ENCODE results near the gene WBP2. TPM values are rescaled to one million over a fixed set of nuclear protein-coding genes. Genes with fewer than 3 reads are reported as not detected.
A peak's percentile ranks its signal among the peaks of the same experiment; 100 is the strongest.

Gene WBP2
- total and polyA plus RNA-seq, 10 of the 15 experiments (the other 5 are each of a cell fraction or from before 2014, with no cell fraction given): 1.5 to 57.3 (median 27.5) TPM

DNA sequence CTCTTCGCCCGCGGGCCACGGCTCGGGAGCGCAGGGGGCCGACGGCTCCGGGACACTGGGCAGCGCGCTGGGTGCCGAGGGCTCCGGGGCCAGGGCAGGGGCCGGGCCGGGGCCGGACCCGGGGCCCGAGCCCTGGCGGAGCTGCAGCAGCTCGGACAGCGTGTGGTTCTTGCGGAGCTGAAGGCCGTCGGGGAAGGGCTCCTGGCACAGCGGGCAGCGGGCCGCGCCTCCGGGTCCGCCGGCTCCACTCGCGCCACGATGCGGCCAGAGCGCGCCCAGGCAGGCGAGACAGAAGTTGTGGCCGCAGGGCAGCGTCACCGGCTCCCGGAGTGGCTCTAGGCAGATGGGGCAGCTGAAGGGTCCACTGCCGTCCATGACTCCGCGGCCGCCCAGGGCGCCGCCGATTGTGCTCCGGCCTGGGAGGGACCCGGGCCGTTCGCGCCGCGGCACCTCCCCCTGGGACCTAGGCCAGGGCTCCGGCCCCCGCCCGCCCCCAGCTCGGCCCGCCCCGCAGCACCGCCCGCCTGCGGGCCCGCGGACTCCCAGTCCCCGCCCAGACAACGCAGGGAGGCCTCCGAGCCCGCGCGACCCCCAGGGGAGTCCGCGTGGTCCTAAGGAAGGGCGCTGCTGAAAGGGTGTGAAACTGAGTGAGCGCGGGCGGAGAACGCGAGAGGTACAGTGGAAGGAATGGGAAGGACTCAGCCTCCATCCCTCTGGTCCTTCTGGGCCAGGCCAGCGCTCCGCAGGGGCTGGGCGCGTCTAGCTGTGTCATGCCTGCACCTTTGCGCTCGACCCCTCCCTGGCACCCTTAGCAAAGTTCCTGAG lies 23.3 kb upstream of the WBP2 start, which contains the start of gene TRIM47 (continued):
- TF ChIP-seq NR2F1 (conservative IDR thresholded peaks at IDR 0.05) (0 out of 2 replicates have a peak, but pooled peaks have one; percentile 24), SUPT20H (IDR thresholded peaks at IDR 0.05; ENCODE audit: borderline replicate concordance, control insufficient read depth, low read depth, low read length) (no peak), IKZF1 (conservative IDR thresholded peaks at IDR 0.05) (peak; percentile 93), GATAD2B (conservative IDR thresholded peaks at IDR 0.05; ENCODE audit: low read depth) (peak; percentile 22; the same call in 1 of the 2 replicates)

DNA sequence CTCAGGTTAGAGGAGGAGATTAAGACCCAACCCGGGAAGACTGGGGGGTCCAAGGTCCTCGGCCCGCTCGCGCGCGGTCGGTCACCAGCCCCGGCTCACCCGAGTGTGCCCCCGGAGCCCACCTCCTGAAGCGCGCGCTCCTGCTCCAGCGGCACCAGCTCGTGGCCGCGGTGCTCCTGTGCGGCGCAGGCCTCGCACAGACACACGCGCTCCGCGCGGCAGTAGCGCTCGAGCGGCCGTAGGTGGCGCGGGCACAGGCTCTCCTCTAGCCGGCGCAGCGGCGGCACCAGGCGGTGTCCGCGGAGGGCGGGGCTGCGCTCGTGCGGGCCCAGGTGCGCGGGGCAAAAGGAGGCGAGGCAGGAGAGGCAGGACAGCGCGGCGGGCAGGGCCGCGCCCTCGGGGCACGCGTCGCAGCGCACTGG lies 22.6 kb upstream of the WBP2 start:
- CTCF ChIA-PET: interaction anchor here (0.6 to 7.9 kb wide), 13 partner anchors 13 to 603 kb away, joined by 3 to 81 read pairs (median 5); partner anchors contain the start of genes GALK1, TRIM65 and WBP2
- Histone ChIP-seq H3K4me3 (peak overlapping the region; percentile 29; the same call in 1 of the 2 replicates), H2AFZ (ENCODE audit: control insufficient read depth, low read depth, low read length) (peak overlapping the region; percentile 59), H3K27ac (ENCODE audit: control insufficient read depth, insufficient read depth) (no peak overlapping the region), H3K27me3 (replicated peaks in 1 of 2; ENCODE audit: control insufficient read depth in 2 of 2, insufficient read depth in 2 of 2, low read length in 1 of 2) (peaks cover 2% of the 10 kb centered on the region in 2 experiments), H3K4me1 (ENCODE audit: control insufficient read depth, insufficient read depth, low read length) (peaks cover 25% of the 10 kb centered on the region), H3K36me3 (ENCODE audit: control insufficient read depth in 2 of 2, insufficient read depth in 2 of 2, low read length in 1 of 2) (no peaks in the 10 kb centered on the region), H3K4me2 (ENCODE audit: control insufficient read depth, insufficient read depth) (peak overlapping the region; percentile 92), H3K9me3 (replicated peaks; ENCODE audit: control insufficient read depth, insufficient read depth, low read length) (no peaks in the 10 kb centered on the region), H3K79me2 (ENCODE audit: control insufficient read depth, insufficient read depth, low read length) (no peaks in the 10 kb centered on the region), H4K20me1 (ENCODE audit: control insufficient read depth, insufficient read depth) (no peaks in the 10 kb centered on the region), H3K9ac (ENCODE audit: control insufficient read depth, insufficient read depth, low read length) (peak overlapping the region; percentile 24; the same call in 1 of the 2 replicates)
- SMC1A ChIA-PET (ENCODE audit: uncharacterized antibody, unreplicated experiment): interaction anchor here (1.3 to 1.6 kb wide), 2 partner anchors 113 to 125 kb away, joined by 3 read pairs; partner anchors contain the start of gene GALK1
- no TSS peak for BruUV-seq (replicated peaks)
- 1% methylated on average over 55 of the region's 56 CpGs for WGBS (ENCODE audit: insufficient coverage, insufficient replicate concordance, low lambda C conversion rate, missing lambda C conversion rate)
- in situ Hi-C loops (cut with MboI): no loop called here
- ATAC-seq: peak; percentile 83
- FAIRE-seq: no peak
- RAD21 ChIA-PET (ENCODE audit: unreplicated experiment): interaction anchor here (1.6 to 2.4 kb wide), 4 partner anchors 19 to 124 kb away, joined by 4 to 16 read pairs (median 8); partner anchors contain the start of gene WBP2
- POLR2A ChIA-PET: interaction anchor here (0.8 to 3.7 kb wide), 6 partner anchors 18 to 113 kb away, joined by 3 to 27 read pairs (median 4); partner anchors contain the start of genes GALK1 and TRIM65
- intact Hi-C loops (cut with micrococcal nuclease; ENCODE audit: unreplicated experiment): loop anchor here (2.0 kb wide), 1 partner anchor 19 kb away; the partner anchor contains the start of gene TRIM65
- no peak for DNase-seq (ENCODE audit: low read depth, low spot score)
- TF ChIP-seq, protein P1, sequence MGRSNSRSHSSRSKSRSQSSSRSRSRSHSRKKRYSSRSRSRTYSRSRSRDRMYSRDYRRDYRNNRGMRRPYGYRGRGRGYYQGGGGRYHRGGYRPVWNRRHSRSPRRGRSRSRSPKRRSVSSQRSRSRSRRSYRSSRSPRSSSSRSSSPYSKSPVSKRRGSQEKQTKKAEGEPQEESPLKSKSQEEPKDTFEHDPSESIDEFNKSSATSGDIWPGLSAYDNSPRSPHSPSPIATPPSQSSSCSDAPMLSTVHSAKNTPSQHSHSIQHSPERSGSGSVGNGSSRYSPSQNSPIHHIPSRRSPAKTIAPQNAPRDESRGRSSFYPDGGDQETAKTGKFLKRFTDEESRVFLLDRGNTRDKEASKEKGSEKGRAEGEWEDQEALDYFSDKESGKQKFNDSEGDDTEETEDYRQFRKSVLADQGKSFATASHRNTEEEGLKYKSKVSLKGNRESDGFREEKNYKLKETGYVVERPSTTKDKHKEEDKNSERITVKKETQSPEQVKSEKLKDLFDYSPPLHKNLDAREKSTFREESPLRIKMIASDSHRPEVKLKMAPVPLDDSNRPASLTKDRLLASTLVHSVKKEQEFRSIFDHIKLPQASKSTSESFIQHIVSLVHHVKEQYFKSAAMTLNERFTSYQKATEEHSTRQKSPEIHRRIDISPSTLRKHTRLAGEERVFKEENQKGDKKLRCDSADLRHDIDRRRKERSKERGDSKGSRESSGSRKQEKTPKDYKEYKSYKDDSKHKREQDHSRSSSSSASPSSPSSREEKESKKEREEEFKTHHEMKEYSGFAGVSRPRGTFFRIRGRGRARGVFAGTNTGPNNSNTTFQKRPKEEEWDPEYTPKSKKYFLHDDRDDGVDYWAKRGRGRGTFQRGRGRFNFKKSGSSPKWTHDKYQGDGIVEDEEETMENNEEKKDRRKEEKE (IDR thresholded peaks at IDR 0.05): no peak
- TF ChIP-seq GATAD2B (conservative IDR thresholded peaks at IDR 0.05; ENCODE audit: low read depth) (0 out of 2 replicates have a peak, but pooled peaks have one; percentile 57), STAT3 (IDR thresholded peaks at IDR 0.05; ENCODE audit: low read depth, low read length) (no peak), TCF3 (IDR thresholded peaks at IDR 0.05; ENCODE audit: borderline replicate concordance, insufficient read depth, low read depth, low read length) (0 out of 2 replicates have a peak, but pooled peaks have one; percentile 25), RB1 (IDR thresholded peaks at IDR 0.05; ENCODE audit: borderline replicate concordance) (peak; percentile 53; the same call in 1 of the 2 replicates), HDGF (IDR thresholded peaks at IDR 0.05) (no peak), POU2F2 (IDR thresholded peaks at IDR 0.05; ENCODE audit: borderline replicate concordance, low read depth, low read length) (no peak), ZNF384 (IDR thresholded peaks at IDR 0.05; ENCODE audit: borderline replicate concordance, low read depth, low read length) (no peak), RUNX3 (IDR thresholded peaks at IDR 0.05; ENCODE audit: low read length) (no peak)
- TF ChIP-seq, protein P2, sequence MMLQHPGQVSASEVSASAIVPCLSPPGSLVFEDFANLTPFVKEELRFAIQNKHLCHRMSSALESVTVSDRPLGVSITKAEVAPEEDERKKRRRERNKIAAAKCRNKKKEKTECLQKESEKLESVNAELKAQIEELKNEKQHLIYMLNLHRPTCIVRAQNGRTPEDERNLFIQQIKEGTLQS (IDR thresholded peaks at IDR 0.05; ENCODE audit: borderline replicate concordance, extremely low read depth, low read depth, low read length): no peak
- TF ChIP-seq, protein P3, sequence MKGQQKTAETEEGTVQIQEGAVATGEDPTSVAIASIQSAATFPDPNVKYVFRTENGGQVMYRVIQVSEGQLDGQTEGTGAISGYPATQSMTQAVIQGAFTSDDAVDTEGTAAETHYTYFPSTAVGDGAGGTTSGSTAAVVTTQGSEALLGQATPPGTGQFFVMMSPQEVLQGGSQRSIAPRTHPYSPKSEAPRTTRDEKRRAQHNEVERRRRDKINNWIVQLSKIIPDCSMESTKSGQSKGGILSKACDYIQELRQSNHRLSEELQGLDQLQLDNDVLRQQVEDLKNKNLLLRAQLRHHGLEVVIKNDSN (IDR thresholded peaks at IDR 0.05; ENCODE audit: borderline replicate concordance, extremely low read length, insufficient read depth, low read depth, low read length): no peak

Measured in GM12878 (cell line).